OCI-LY3 (cell line): ENCODE measurements around the gene NANOS3.

Experiments
- H2AFZ ChIP-seq: fragments of 200-600, 300-600 bp; shearing (Covaris generic); 2 replicates; pipeline ENCODE4 v1.6.0; 2014; ENCODE audit warnings: antibody characterized with exemption, low read depth, low read length
- H3K27ac ChIP-seq: fragments of 200-600, 300-600 bp; sonication (generic); 2 replicates; pipeline ENCODE4 v1.5.1; 2014; ENCODE audit warnings: mild to moderate bottlenecking, low read length, moderate library complexity, mixed read lengths
- H3K27me3 ChIP-seq: fragments of 200-600, 300-600 bp; sonication (generic); 2 replicates; pipeline ENCODE4 v1.6.1; 2014; ENCODE audit warnings: low read depth, low read length, mixed read lengths
- H3K36me3 ChIP-seq: fragments of 200-600, 300-600 bp; sonication (generic); replicated peaks from 2 replicates; pipeline ENCODE3; 2014; ENCODE audit warnings: low read depth, low read length, mixed read lengths
- H3K4me1 ChIP-seq: fragments of 300-600, 200-600 bp; sonication (generic); 2 replicates; pipeline ENCODE4 v1.6.1; 2014; ENCODE audit warnings: low read length, mixed read lengths
- H3K4me2 ChIP-seq: fragments of 200-600, 300-600 bp; sonication (generic); 2 replicates; pipeline ENCODE4 v1.6.1; 2014; ENCODE audit warnings: low read length, mixed read lengths
- H3K4me3 ChIP-seq: fragments of 300-600, 200-600 bp; sonication (generic); 2 replicates; pipeline ENCODE4 v1.5.1; 2014; ENCODE audit warnings: antibody characterized with exemption, mild to moderate bottlenecking, low read length, moderate library complexity
- H3K79me2 ChIP-seq: fragments of 300-600, 200-600 bp; shearing (Covaris generic); 2 replicates; pipeline ENCODE4 v1.6.1; 2014; ENCODE audit warnings: mild to moderate bottlenecking, low read length, mixed read lengths
- H3K9ac ChIP-seq: fragments of 300-600, 200-600 bp; shearing (Covaris generic); 2 replicates; pipeline ENCODE4 v1.6.0; 2014; ENCODE audit warnings: mild to moderate bottlenecking, low read length, moderate library complexity
- H3K9me3 ChIP-seq: fragments of 200-600, 300-600 bp; shearing (Covaris generic); 2 replicates; pipeline ENCODE4 v1.6.1; 2014; ENCODE audit warnings: low read length, mixed read lengths; ENCODE audit not compliant: insufficient read depth
- H4K20me1 ChIP-seq: fragments of 200-600, 300-600 bp; sonication (generic); 2 replicates; pipeline ENCODE4 v1.6.1; 2016; ENCODE audit warnings: low read length, mixed read lengths; ENCODE audit not compliant: insufficient read depth
- CTCF ChIP-seq: fragments of 200-600, 300-600 bp; sonication (generic); IDR thresholded peaks from 2 replicates; pipeline ENCODE4 v1.5.1; 2014; ENCODE audit warnings: antibody characterized with exemption, low read length, low read depth
- EZH2phosphoT487 ChIP-seq: fragments of 200-600 bp; shearing (Covaris generic); IDR thresholded peaks from 2 replicates; pipeline ENCODE4 v1.6.1; 2018; ENCODE audit warnings: antibody characterized with exemption, mixed run types, low read depth

Gene NANOS3

GRCh38 chr19:13839938-13840304 lies 37.0 kb upstream of the NANOS3 start:
- H4K20me1 ChIP-seq: no peaks in the 10 kb centered on the region; the same call in 1 of the 2 replicates
- TF ChIP-seq EZH2phosphoT487 (no peak), CTCF (no peak)
- H3K4me2 ChIP-seq: peak overlapping the region; percentile 90
- no peaks in the 10 kb centered on the region for H3K27me3 ChIP-seq
- no peak overlapping the region for H2AFZ ChIP-seq
- H3K4me1 ChIP-seq: peaks cover 58% of the 10 kb centered on the region
- H3K79me2 ChIP-seq: peaks cover 35% of the 10 kb centered on the region
- peaks cover 2% of the 10 kb centered on the region for H3K36me3 ChIP-seq
- peak overlapping the region; percentile 72 for H3K9ac ChIP-seq
- H3K27ac ChIP-seq: peak overlapping the region; percentile 64
- peak overlapping the region; percentile 74 for H3K4me3 ChIP-seq
- H3K9me3 ChIP-seq: no peaks in the 10 kb centered on the region

GRCh38 chr19:13840305-13841085 lies 36.4 kb upstream of the NANOS3 start:
- peak overlapping the region; percentile 74 for H3K4me3 ChIP-seq
- no peaks in the 10 kb centered on the region for H3K9me3 ChIP-seq
- no peak for TF ChIP-seq CTCF
- TF ChIP-seq EZH2phosphoT487: no peak
- H4K20me1 ChIP-seq: no peaks in the 10 kb centered on the region; the same call in 1 of the 2 replicates
- H3K79me2 ChIP-seq: peaks cover 35% of the 10 kb centered on the region
- H3K4me1 ChIP-seq: peaks cover 58% of the 10 kb centered on the region
- H3K36me3 ChIP-seq: peaks cover 2% of the 10 kb centered on the region
- peak overlapping the region; percentile 72 for H3K9ac ChIP-seq
- H3K27ac ChIP-seq: peak overlapping the region; percentile 64; the same call in 1 of the 2 replicates
- no peaks in the 10 kb centered on the region for H3K27me3 ChIP-seq
- H2AFZ ChIP-seq: no peak overlapping the region
- peak overlapping the region; percentile 90 for H3K4me2 ChIP-seq

- Histone ChIP-seq H3K9me3 (no peaks in the 10 kb centered on the region), H3K4me2 (peak overlapping the region; percentile 90), H3K9ac (no peak overlapping the region; the same call in 1 of the 2 replicates), H3K4me1 (peaks cover 59% of the 10 kb centered on the region), H3K4me3 (peak overlapping the region; percentile 89), H3K27me3 (no peaks in the 10 kb centered on the region), H3K27ac (no peak overlapping the region), H3K36me3 (no peaks in the 10 kb centered on the region), H4K20me1 (no peaks in the 10 kb centered on the region; the same call in 1 of the 2 replicates), H3K79me2 (peaks cover 35% of the 10 kb centered on the region), H2AFZ (no peak overlapping the region)
- TF ChIP-seq CTCF (no peak), EZH2phosphoT487 (no peak)
These were observed 35.6 kb upstream of the NANOS3 start for GRCh38 chr19:13841086-13841961.

- Histone ChIP-seq H3K9me3 (no peaks in the 10 kb centered on the region), H3K9ac (peak overlapping the region; percentile 83), H3K27me3 (no peaks in the 10 kb centered on the region), H3K36me3 (no peaks in the 10 kb centered on the region), H3K79me2 (peaks cover 35% of the 10 kb centered on the region), H4K20me1 (no peaks in the 10 kb centered on the region; the same call in 1 of the 2 replicates), H3K4me3 (peak overlapping the region; percentile 89), H3K4me1 (peaks cover 59% of the 10 kb centered on the region), H3K27ac (no peak overlapping the region), H2AFZ (no peak overlapping the region), H3K4me2 (peak overlapping the region; percentile 90)
- TF ChIP-seq CTCF (no peak), EZH2phosphoT487 (no peak)
These were observed 35.0 kb upstream of the NANOS3 start for GRCh38 chr19:13841962-13842290.
